BLaER1 (cell line): ENCODE results near the gene MYO9A.
"Not testable (repeated sequence)": the region's sequence is repeated elsewhere in the genome, so short reads cannot be mapped to it uniquely, and the experiment has no call there.

ENCODE experiments used
- H3K27ac ChIP-seq: shearing (Covaris generic); formaldehyde crosslinking; 2 replicates; pipeline ENCODE4 v1.8.1; 2022
- H3K27me3 ChIP-seq: shearing (Covaris generic); formaldehyde crosslinking; 2 replicates; pipeline ENCODE4 v1.8.1; 2022
- H3K36me3 ChIP-seq: shearing (Covaris generic); formaldehyde crosslinking; 2 replicates; pipeline ENCODE4 v1.8.1; 2022
- H3K4me1 ChIP-seq: shearing (Covaris generic); formaldehyde crosslinking; 2 replicates; pipeline ENCODE4 v1.8.1; 2022
- H3K4me2 ChIP-seq: shearing (Covaris generic); formaldehyde crosslinking; 2 replicates; pipeline ENCODE4 v1.8.1; 2022
- H3K4me3 ChIP-seq: shearing (Covaris generic); formaldehyde crosslinking; 2 replicates; pipeline ENCODE4 v1.8.1; 2022
- H3K9ac ChIP-seq: shearing (Covaris generic); formaldehyde crosslinking; 2 replicates; pipeline ENCODE4 v1.8.1; 2022
- H3K9me3 ChIP-seq: shearing (Covaris generic); formaldehyde crosslinking; 2 replicates; pipeline ENCODE4 v1.8.1; 2022
- H4K20me1 ChIP-seq: shearing (Covaris generic); formaldehyde crosslinking; 2 replicates; pipeline ENCODE4 v1.8.1; 2022
- Cebpa-rat ChIP-seq: shearing (Covaris generic); IDR thresholded peaks from 2 replicates; pipeline ENCODE4 v1.8.1; 2022

Gene MYO9A

DNA sequence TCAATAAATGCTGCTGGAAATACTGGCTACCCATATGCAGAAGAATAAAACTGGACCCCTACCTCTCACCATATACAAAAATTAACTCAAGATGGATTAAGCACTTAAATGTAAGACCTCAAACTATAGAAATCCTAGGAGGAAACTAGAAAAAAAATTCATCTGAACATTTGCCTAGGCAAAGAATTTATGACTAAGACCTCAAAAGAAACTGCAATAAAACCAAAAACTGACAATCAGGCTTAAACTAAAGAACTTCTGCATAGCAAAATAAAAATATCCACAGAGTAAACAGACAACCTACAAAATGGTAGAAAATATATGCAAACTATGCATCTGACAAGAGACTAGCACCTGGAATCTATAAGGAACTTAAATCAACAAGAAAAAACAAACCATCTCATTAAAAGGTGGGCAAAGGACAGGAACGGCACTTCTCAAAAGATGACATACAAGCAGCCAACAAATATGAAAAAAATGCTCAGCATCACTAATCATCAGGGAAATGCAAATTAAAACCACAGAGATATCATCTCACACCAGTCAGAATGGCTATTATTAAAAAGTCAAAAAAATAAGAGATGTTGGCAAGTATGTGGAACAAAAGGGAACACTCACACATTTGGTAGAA, 47.0 kb downstream of the MYO9A start:
- H3K27me3 ChIP-seq: no peaks in the 10 kb centered on the region
- peak overlapping the region; percentile 4; the same call in 1 of the 2 replicates for H3K4me2 ChIP-seq
- no peaks in the 10 kb centered on the region; the same call in 1 of the 2 replicates for H4K20me1 ChIP-seq
- H3K4me3 ChIP-seq: no peak overlapping the region
- H3K9me3 ChIP-seq: peaks cover 10% of the 10 kb centered on the region; the same call in 1 of the 2 replicates
- no peak overlapping the region for H3K27ac ChIP-seq
- H3K9ac ChIP-seq: no peak overlapping the region
- no peak for TF ChIP-seq Cebpa-rat
- no peaks in the 10 kb centered on the region for H3K36me3 ChIP-seq
- H3K4me1 ChIP-seq: peaks cover 18% of the 10 kb centered on the region

DNA sequence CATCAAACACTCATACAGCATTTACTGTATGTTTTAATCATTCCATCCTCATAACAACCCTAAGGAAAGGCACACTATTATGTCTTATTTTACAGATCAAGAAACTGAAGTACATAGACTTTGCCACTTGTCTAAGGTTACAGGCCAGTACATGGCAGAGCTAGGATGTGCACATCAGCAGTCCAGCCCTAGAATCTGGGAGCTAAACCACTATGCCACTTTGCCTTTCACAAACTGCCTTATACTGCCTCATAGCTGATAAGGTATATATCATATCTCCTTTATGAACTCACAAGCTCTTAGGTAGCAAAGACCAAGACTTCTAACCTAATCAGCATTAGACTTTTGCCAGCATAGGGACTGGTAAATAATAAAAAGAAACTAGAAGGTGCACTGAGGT, 49.1 kb downstream of the MYO9A start:
- H3K4me1 ChIP-seq: peaks cover 18% of the 10 kb centered on the region
- no peak overlapping the region for H3K9ac ChIP-seq
- H3K9me3 ChIP-seq: peaks cover 10% of the 10 kb centered on the region; the same call in 1 of the 2 replicates
- no peak overlapping the region for H3K4me3 ChIP-seq
- no peaks in the 10 kb centered on the region for H3K36me3 ChIP-seq
- H3K27me3 ChIP-seq: no peaks in the 10 kb centered on the region
- no peak overlapping the region for H3K4me2 ChIP-seq
- no peak overlapping the region for H3K27ac ChIP-seq
- H4K20me1 ChIP-seq: no peaks in the 10 kb centered on the region; the same call in 1 of the 2 replicates
- no peak for TF ChIP-seq Cebpa-rat

DNA sequence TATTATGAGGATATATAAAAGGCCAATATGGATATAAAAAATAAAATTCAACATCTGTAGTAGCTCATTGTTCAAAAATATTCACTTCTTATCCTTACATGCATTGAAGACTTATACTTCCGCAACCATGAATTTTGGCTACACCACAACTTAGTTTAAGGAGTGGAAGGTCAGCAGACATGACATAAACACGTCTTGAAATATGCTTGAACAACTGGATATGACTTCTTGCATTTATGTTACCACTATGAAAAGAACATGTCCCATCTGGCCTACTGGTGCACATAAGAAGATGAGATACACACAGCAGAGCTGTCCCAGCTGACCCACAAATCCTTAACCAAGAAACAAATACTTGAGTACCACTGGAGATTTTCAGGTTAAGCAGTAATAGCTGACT, 52.1 kb downstream of the MYO9A start:
- H3K9ac ChIP-seq: no peak overlapping the region
- H3K9me3 ChIP-seq: peaks cover 16% of the 10 kb centered on the region
- H4K20me1 ChIP-seq: peaks cover 12% of the 10 kb centered on the region; the same call in 1 of the 2 replicates
- H3K27ac ChIP-seq: no peak overlapping the region
- H3K36me3 ChIP-seq: peaks cover 11% of the 10 kb centered on the region; the same call in 1 of the 2 replicates
- H3K4me3 ChIP-seq: no peak overlapping the region
- TF ChIP-seq Cebpa-rat: no peak
- peaks cover 7% of the 10 kb centered on the region for H3K4me1 ChIP-seq
- H3K4me2 ChIP-seq: no peak overlapping the region
- H3K27me3 ChIP-seq: no peaks in the 10 kb centered on the region

DNA sequence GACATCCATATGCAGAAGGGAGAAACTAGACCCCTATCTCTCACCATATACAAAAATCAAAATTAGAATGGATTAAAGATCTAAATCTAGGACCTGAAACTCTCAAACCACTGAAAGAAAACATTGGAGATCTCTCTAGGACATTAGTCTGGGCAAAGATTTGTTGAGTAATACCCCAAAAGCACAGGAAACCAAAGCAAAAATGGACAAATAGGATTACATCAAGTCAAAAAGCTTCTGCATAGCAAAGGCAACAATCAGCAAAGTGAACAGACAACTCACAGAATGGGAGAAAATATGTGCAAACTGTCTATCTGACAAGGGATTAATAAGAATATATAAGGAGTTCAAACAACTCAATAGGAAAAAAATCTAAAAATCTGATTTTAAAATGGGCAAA, 54.8 kb downstream of the MYO9A start:
- Histone ChIP-seq H3K9me3 (peaks cover 16% of the 10 kb centered on the region), H4K20me1 (peaks cover 17% of the 10 kb centered on the region; the same call in 1 of the 2 replicates), H3K4me2 (no peak overlapping the region), H3K4me3 (no peak overlapping the region), H3K36me3 (peaks cover 16% of the 10 kb centered on the region; the same call in 1 of the 2 replicates), H3K4me1 (no peaks in the 10 kb centered on the region), H3K27ac (no peak overlapping the region), H3K27me3 (no peaks in the 10 kb centered on the region), H3K9ac (no peak overlapping the region)
- no peak for TF ChIP-seq Cebpa-rat

DNA sequence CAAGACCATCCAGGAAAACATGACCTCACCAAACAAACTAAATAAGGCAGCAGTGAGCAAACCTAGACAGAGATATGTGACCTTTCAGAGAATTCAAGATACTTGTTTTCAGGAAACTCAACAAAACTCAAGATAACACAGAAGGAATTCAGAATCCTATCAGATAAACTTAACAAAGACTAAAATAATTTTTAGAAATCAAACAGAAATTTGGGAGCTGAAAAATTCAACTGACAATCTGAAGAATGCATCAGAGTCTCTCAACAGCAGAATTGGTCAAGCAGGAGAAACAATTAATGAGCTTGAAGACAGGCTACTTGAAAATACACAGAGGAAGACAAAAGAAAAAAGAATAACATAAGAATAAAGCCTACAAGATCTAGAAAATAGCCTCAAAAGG, 55.6 kb downstream of the MYO9A start:
- Histone ChIP-seq H3K4me2 (no peak overlapping the region), H3K4me1 (no peaks in the 10 kb centered on the region), H3K9ac (no peak overlapping the region), H3K4me3 (no peak overlapping the region), H4K20me1 (peaks cover 17% of the 10 kb centered on the region; the same call in 1 of the 2 replicates), H3K27ac (no peak overlapping the region), H3K9me3 (peaks cover 16% of the 10 kb centered on the region), H3K27me3 (no peaks in the 10 kb centered on the region), H3K36me3 (peaks cover 16% of the 10 kb centered on the region; the same call in 1 of the 2 replicates)
- TF ChIP-seq Cebpa-rat: no peak

DNA sequence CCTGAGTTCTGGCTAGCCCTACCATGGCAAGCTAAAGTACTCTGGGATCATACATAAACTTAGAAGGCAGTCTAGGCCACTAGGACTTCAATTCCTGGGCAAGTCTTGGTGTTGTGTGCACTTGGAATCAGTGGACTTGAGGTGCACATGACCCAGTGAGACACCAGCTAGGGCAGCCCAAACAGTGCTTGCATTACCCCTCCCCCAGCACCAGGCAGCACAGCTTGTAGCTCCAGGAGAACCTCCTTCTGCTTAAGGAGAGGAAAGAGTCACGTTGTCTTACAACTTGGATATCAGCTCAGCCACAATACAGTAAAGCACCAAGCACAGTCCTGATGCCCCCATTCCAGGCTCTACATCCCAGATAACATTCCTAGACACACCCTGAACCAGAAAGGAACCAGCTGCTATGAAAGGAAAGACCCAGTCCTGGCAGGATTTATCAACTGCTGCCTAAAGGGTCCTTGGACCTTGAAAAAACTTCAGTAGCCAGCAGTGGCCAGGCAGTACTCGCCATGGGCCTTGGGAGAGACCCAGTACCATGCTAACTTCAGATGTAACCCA, 57.2 kb downstream of the MYO9A start:
- Histone ChIP-seq H3K4me3 (no peak overlapping the region), H4K20me1 (peaks cover 17% of the 10 kb centered on the region; the same call in 1 of the 2 replicates), H3K27me3 (no peaks in the 10 kb centered on the region), H3K4me2 (no peak overlapping the region), H3K27ac (no peak overlapping the region), H3K9ac (no peak overlapping the region), H3K36me3 (peaks cover 16% of the 10 kb centered on the region; the same call in 1 of the 2 replicates), H3K9me3 (peaks cover 16% of the 10 kb centered on the region), H3K4me1 (no peaks in the 10 kb centered on the region)
- TF ChIP-seq Cebpa-rat: no peak

DNA sequence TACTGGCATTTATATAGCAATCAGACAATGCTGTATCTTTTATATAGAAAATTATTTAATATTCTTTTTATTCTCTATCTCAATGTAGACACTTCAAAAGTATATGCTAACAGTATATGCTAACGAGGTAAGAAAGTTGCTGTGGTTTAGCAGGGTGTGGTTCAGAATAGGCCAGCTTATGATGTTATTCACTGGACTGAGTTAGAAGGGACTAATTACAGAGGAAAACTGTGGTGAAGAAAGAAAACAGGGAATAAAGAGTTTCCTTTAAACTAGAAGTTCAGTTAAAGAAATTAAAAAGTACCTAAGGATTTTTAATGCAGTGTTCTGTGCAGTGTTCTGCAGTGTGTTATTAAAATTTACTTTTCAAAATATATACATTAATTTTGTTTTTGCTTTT, 59.4 kb downstream of the MYO9A start:
- Histone ChIP-seq H3K36me3 (peaks cover 20% of the 10 kb centered on the region; the same call in 1 of the 2 replicates), H3K4me3 (no peak overlapping the region), H3K9ac (no peak overlapping the region), H3K4me2 (no peak overlapping the region), H3K4me1 (no peaks in the 10 kb centered on the region), H3K27me3 (no peaks in the 10 kb centered on the region), H4K20me1 (peaks cover 17% of the 10 kb centered on the region; the same call in 1 of the 2 replicates), H3K27ac (no peak overlapping the region), H3K9me3 (peaks cover 16% of the 10 kb centered on the region)
- no peak for TF ChIP-seq Cebpa-rat

DNA sequence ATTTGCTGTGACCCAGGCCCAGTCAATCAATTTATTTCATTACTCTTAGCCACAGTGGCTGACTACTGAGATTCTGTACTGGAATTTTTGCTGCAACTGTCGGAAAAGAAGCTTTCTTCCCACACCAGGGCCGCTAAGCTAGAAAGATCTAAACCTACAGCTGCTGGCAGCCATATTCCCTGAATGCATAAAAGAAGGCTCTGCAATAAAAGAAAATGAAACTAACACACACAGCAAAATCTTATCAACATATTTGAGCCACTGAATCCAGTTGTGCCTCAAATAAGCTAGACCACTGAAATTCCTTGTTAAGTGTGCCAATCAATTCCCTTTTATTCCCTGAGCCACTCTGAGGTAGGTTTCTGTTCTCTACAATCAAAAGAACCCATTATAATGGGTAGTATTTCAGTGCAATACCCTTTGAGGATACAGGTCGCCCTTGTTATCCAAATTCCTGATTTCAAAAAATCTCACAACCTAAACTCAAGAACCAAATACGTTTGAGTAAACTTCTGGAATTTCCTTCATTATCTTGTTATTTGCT, 60.3 kb downstream of the MYO9A start:
- no peak for TF ChIP-seq Cebpa-rat
- Histone ChIP-seq H3K4me2 (no peak overlapping the region), H3K36me3 (peaks cover 26% of the 10 kb centered on the region; the same call in 1 of the 2 replicates), H3K27ac (no peak overlapping the region), H4K20me1 (peaks cover 17% of the 10 kb centered on the region; the same call in 1 of the 2 replicates), H3K9me3 (peaks cover 22% of the 10 kb centered on the region), H3K27me3 (no peaks in the 10 kb centered on the region), H3K9ac (no peak overlapping the region), H3K4me3 (no peak overlapping the region), H3K4me1 (no peaks in the 10 kb centered on the region)

DNA sequence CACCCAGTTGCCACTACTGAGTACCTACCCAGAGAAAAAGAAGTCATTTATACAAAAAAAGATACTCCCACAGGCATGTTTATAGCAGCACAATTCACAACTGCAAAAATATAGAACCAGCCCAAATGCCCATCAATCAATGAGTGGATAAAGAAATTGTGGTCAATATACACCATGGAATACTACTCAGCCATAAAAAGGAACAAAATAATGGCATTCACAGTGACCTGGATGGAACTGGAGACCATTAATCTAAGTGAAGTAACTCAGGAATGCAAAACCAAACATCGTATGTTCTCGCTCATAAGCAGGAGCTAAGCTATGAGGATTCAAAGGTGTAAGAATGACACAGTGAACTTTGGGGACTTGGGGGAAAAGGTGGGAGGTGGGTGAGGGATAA, 61.7 kb downstream of the MYO9A start:
- H3K27ac ChIP-seq, H3K27me3 ChIP-seq, H3K4me3 ChIP-seq, H3K4me1 ChIP-seq, H4K20me1 ChIP-seq, H3K9ac ChIP-seq, H3K4me2 ChIP-seq: not testable (repeated sequence)
- Histone ChIP-seq H3K9me3 (peaks cover 24% of the 10 kb centered on the region), H3K36me3 (peaks cover 32% of the 10 kb centered on the region)

DNA sequence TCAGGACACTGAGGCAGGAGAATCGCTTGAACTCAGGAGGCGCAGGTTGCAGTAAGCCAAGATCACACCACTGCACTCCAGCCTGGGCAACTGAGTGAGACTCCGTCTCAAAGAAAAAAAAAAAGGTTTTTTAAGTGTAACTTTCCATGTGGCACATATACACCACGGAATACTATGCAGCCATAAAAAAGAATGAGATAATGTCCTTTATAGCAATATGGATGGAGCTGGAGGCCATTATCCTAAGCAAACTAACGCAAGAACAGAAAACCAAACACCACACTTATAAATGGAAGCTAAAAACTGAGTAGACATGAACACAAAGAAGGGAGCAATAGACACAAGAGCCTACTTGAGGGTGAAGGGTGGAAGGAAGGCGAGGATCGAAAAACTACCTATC, 64.7 kb downstream of the MYO9A start:
- not testable (repeated sequence) for H3K4me3 ChIP-seq, H4K20me1 ChIP-seq, H3K4me2 ChIP-seq, H3K27me3 ChIP-seq, H3K27ac ChIP-seq, H3K4me1 ChIP-seq, H3K9ac ChIP-seq
- H3K36me3 ChIP-seq: peaks cover 35% of the 10 kb centered on the region
- H3K9me3 ChIP-seq: peaks cover 27% of the 10 kb centered on the region
